ENCODE results near the gene CEP72.
"Not testable (repeated sequence)": the region's sequence is repeated elsewhere in the genome, so short reads cannot be mapped to it uniquely, and the experiment has no call there.

- TF ChIP-seq CTCF, POLR2A (IDR thresholded peaks at IDR 0.05): not testable (repeated sequence)
Measured at GRCh38 chr5:679166-679895, 67.2 kb downstream of the CEP72 start.
